ENCODE results near the gene IGF2.
A peak's percentile ranks its signal among the peaks of the same experiment; 100 is the strongest.

The IGF2 gene

GRCh38 chr11:2158966-2159365 lies 19.8 kb upstream of the IGF2 start:
- Histone ChIP-seq H3K4me3 (ENCODE audit: low read depth, low read length) (no peak overlapping the region), H3K36me3 (replicated peaks) (no peaks in the 10 kb centered on the region), H3K27ac (no peak overlapping the region), H3K27me3 (replicated peaks) (peaks cover 1% of the 10 kb centered on the region)
- no peak for DNase-seq
- no peak for TF ChIP-seq CTCF (IDR thresholded peaks at IDR 0.05; ENCODE audit: low read depth, low read length, missing control alignments)
- in situ Hi-C loops (cut with HindIII; ENCODE audit: low pct_ligation_motif_present, low sequenced_read_pairs) = no loop called here

- no peaks in the 10 kb centered on the region for H3K36me3 ChIP-seq (replicated peaks)
- in situ Hi-C loops (cut with HindIII; ENCODE audit: low pct_ligation_motif_present, low sequenced_read_pairs) = no loop called here
- DNase-seq = no peak
- H3K27ac ChIP-seq = no peak overlapping the region
- no peak overlapping the region for H3K4me3 ChIP-seq (ENCODE audit: low read depth, low read length)
- H3K27me3 ChIP-seq (replicated peaks) = peaks cover 1% of the 10 kb centered on the region
- no peak for TF ChIP-seq CTCF (IDR thresholded peaks at IDR 0.05; ENCODE audit: low read depth, low read length, missing control alignments)
Observed at GRCh38 chr11:2158296-2158737, 19.1 kb upstream of the IGF2 start.

- no peak for DNase-seq
- no peak for TF ChIP-seq CTCF (IDR thresholded peaks at IDR 0.05; ENCODE audit: low read depth, low read length, missing control alignments)
- no peak overlapping the region for H3K4me3 ChIP-seq (ENCODE audit: low read depth, low read length)
- peaks cover 1% of the 10 kb centered on the region for H3K27me3 ChIP-seq (replicated peaks)
- no peaks in the 10 kb centered on the region for H3K36me3 ChIP-seq (replicated peaks)
- no peak overlapping the region for H3K27ac ChIP-seq
- in situ Hi-C loops (cut with HindIII; ENCODE audit: low pct_ligation_motif_present, low sequenced_read_pairs) = no loop called here
Observed at GRCh38 chr11:2157294-2158040, 18.3 kb upstream of the IGF2 start.

- DNase-seq = peak; percentile 62
- Histone ChIP-seq H3K27ac (no peak overlapping the region), H3K36me3 (replicated peaks) (no peaks in the 10 kb centered on the region), H3K4me3 (ENCODE audit: low read depth, low read length) (no peak overlapping the region), H3K27me3 (replicated peaks) (peaks cover 1% of the 10 kb centered on the region)
- in situ Hi-C loops (cut with HindIII; ENCODE audit: low pct_ligation_motif_present, low sequenced_read_pairs) = no loop called here
- TF ChIP-seq CTCF (IDR thresholded peaks at IDR 0.05; ENCODE audit: low read depth, low read length, missing control alignments) = peak; percentile 90
Observed at GRCh38 chr11:2156416-2157182, 17.4 kb upstream of the IGF2 start.

GRCh38 chr11:2155511-2155910 lies 16.3 kb upstream of the IGF2 start:
- TF ChIP-seq CTCF (IDR thresholded peaks at IDR 0.05; ENCODE audit: low read depth, low read length, missing control alignments) = no peak
- no peak for DNase-seq
- no peak overlapping the region for H3K4me3 ChIP-seq (ENCODE audit: low read depth, low read length)
- H3K27me3 ChIP-seq (replicated peaks) = peaks cover 1% of the 10 kb centered on the region
- in situ Hi-C loops (cut with HindIII; ENCODE audit: low pct_ligation_motif_present, low sequenced_read_pairs) = no loop called here
- H3K27ac ChIP-seq = no peak overlapping the region
- no peaks in the 10 kb centered on the region for H3K36me3 ChIP-seq (replicated peaks)
